ENCODE data around the gene CPTP.

The CPTP gene

DNA sequence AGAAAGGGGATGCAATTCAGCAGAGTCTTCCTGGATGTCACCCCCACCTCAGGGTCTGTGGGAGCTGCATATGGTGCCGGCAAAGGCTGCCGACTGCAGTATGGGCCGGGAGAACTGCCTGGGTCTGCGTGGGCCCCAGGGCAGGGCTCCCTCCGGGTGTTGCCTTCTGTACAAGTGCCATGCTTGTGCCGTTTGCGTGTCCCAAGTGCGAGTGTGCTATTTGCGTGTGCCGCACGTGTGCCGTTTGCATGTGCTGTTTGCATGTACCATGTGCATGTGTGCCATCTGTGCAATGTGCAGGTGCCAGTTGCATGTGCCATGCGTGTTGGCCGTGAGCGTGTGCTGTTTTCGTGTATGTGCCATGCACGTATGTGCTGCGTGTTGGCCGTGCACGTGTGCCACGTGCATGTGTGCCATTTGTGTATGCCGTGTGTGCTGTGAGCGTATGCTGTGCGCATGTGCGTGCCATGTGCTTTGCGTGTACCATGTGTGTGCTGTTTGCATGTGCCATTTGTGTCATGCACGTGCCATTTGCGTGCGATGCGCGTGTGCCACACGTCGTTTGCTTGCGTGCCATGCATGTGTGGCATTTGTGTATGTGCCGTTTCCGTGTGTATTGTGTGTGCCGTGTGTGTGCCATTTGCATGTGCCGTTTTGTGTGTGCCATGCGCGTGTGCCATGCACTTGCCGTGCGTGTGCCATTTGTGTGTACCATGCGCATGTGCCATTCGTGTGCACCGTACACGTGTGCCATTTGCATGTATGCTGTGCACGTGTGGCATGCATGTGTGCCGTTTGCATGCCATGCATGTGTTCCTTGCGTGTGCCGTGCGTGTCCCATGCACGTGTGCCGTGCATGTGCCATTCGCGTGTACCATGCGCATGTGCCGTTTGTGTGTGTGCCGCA lies 5.0 kb downstream of the CPTP start:
- H3K27ac ChIP-seq (ENCODE audit: low read depth in 2 of 2, low read length in 2 of 2) = no peak overlapping the region
- H3K27me3 ChIP-seq (ENCODE audit: control insufficient read depth in 2 of 2, insufficient read depth in 2 of 2, low read length in 2 of 2) = peaks cover 3 to 7% of the 10 kb centered on the region in 2 donors
- H3K36me3 ChIP-seq (ENCODE audit: control insufficient read depth in 2 of 2, insufficient read depth in 2 of 2, low read length in 2 of 2) = peaks cover 2 to 10% of the 10 kb centered on the region in 2 donors
- peaks cover 24 to 33% of the 10 kb centered on the region in 2 donors for H3K4me1 ChIP-seq (ENCODE audit: control insufficient read depth in 2 of 2, insufficient read depth in 2 of 2, low read length in 2 of 2)
- H3K9ac ChIP-seq (ENCODE audit: low read depth in 1 of 2, low read length in 2 of 2) = no peak overlapping the region
- no peak overlapping the region for H3K4me3 ChIP-seq (ENCODE audit: low read length in 2 of 2)
- no peaks in the 10 kb centered on the region for H3K9me3 ChIP-seq (ENCODE audit: control insufficient read depth in 2 of 2, low read length in 2 of 2)

DNA sequence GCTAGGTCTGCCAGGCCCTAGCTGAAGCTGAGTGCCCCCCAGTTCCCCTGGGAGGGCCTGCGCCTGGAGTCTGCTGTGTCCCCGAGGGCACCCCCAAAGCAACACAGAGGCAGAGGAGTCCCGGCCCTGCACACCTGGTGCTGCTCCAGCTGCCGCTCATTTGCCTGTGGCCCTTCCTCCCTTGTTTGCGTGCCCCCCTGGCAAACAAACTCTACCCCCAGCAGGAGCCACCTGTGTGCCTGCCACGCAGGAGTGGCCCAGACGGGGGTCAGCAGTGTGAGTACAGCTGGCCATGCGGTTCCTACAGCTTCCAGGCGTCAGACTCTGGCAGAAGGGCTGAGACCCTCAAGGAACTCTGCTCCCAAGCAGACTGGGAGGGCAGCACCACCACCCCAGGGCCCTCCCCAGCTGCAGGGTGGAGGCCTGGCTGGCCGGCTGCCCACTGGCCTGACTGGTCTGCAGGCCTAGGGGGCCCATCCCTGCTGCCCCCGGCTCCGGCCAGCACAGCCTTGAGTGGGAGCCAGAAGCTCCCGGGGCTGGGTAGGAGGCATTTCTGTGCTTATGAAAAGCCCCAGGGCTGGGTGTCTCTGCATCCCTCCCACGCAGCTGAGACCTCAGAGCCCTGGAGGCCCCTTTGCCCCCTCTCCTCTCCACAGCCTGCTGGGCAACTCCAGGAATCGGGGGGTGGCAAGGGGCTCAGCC lies 5.9 kb downstream of the CPTP start:
- Histone ChIP-seq H3K4me1 (ENCODE audit: control insufficient read depth in 2 of 2, insufficient read depth in 2 of 2, low read length in 2 of 2) (peaks cover 21 to 28% of the 10 kb centered on the region in 2 donors), H3K27me3 (ENCODE audit: control insufficient read depth in 2 of 2, insufficient read depth in 2 of 2, low read length in 2 of 2) (peaks cover 3 to 7% of the 10 kb centered on the region in 2 donors), H3K36me3 (ENCODE audit: control insufficient read depth in 2 of 2, insufficient read depth in 2 of 2, low read length in 2 of 2) (peaks cover 2 to 10% of the 10 kb centered on the region in 2 donors), H3K4me3 (ENCODE audit: low read length in 2 of 2) (peak overlapping the region in 1 of 2 donors; percentile 31), H3K9ac (ENCODE audit: low read depth in 1 of 2, low read length in 2 of 2) (no peak overlapping the region), H3K27ac (ENCODE audit: low read depth in 2 of 2, low read length in 2 of 2) (peak overlapping the region in 1 of 2 donors; percentile 67), H3K9me3 (ENCODE audit: control insufficient read depth in 2 of 2, low read length in 2 of 2) (no peaks in the 10 kb centered on the region)

DNA sequence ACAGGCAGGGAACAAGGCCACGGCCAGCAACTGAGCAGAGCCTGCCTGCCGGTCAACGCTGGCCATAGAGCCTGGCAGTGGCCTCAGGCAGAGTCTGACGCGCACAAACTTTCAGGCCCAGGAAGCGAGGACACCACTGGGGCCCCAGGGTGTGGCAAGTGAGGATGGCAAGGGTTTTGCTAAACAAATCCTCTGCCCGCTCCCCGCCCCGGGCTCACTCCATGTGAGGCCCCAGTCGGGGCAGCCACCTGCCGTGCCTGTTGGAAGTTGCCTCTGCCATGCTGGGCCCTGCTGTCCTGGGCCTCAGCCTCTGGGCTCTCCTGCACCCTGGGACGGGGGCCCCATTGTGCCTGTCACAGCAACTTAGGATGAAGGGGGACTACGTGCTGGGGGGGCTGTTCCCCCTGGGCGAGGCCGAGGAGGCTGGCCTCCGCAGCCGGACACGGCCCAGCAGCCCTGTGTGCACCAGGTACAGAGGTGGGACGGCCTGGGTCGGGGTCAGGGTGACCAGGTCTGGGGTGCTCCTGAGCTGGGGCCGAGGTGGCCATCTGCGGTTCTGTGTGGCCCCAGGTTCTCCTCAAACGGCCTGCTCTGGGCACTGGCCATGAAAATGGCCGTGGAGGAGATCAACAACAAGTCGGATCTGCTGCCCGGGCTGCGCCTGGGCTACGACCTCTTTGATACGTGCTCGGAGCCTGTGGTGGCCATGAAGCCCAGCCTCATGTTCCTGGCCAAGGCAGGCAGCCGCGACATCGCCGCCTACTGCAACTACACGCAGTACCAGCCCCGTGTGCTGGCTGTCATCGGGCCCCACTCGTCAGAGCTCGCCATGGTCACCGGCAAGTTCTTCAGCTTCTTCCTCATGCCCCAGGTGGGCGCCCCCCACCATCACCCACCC lies 6.7 kb downstream of the CPTP start, which contains the start of gene TAS1R3:
Gene TAS1R3, plus strand, starts transcription at position 213 of the 898 bp plus-strand sequence. Its CDS starts 66 bp downstream, at position 279.
- H3K4me3 ChIP-seq (ENCODE audit: low read length in 2 of 2) = peak within 1 kb of the TSS in 1 of 2 donors; percentile 31
- H3K27ac ChIP-seq (ENCODE audit: low read depth in 2 of 2, low read length in 2 of 2) = peak within 1 kb of the TSS in 1 of 2 donors; percentile 67
- peaks cover 13 to 20% of the 10 kb centered on the region in 2 donors for H3K4me1 ChIP-seq (ENCODE audit: control insufficient read depth in 2 of 2, insufficient read depth in 2 of 2, low read length in 2 of 2)
- peaks cover 4 to 10% of the 10 kb centered on the region in 2 donors for H3K36me3 ChIP-seq (ENCODE audit: control insufficient read depth in 2 of 2, insufficient read depth in 2 of 2, low read length in 2 of 2)
- H3K9ac ChIP-seq (ENCODE audit: low read depth in 1 of 2, low read length in 2 of 2) = no peak within 1 kb of the TSS
- peaks cover 3 to 7% of the 10 kb centered on the region in 2 donors for H3K27me3 ChIP-seq (ENCODE audit: control insufficient read depth in 2 of 2, insufficient read depth in 2 of 2, low read length in 2 of 2)
- no peaks in the 10 kb centered on the region for H3K9me3 ChIP-seq (ENCODE audit: control insufficient read depth in 2 of 2, low read length in 2 of 2)

DNA sequence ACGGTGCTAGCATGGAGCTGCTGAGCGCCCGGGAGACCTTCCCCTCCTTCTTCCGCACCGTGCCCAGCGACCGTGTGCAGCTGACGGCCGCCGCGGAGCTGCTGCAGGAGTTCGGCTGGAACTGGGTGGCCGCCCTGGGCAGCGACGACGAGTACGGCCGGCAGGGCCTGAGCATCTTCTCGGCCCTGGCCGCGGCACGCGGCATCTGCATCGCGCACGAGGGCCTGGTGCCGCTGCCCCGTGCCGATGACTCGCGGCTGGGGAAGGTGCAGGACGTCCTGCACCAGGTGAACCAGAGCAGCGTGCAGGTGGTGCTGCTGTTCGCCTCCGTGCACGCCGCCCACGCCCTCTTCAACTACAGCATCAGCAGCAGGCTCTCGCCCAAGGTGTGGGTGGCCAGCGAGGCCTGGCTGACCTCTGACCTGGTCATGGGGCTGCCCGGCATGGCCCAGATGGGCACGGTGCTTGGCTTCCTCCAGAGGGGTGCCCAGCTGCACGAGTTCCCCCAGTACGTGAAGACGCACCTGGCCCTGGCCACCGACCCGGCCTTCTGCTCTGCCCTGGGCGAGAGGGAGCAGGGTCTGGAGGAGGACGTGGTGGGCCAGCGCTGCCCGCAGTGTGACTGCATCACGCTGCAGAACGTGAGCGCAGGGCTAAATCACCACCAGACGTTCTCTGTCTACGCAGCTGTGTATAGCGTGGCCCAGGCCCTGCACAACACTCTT lies 7.6 kb downstream of the CPTP start:
- H3K9ac ChIP-seq (ENCODE audit: low read depth in 1 of 2, low read length in 2 of 2) = no peak overlapping the region
- H3K27ac ChIP-seq (ENCODE audit: low read depth in 2 of 2, low read length in 2 of 2) = no peak overlapping the region
- no peaks in the 10 kb centered on the region for H3K9me3 ChIP-seq (ENCODE audit: control insufficient read depth in 2 of 2, low read length in 2 of 2)
- no peak overlapping the region for H3K4me3 ChIP-seq (ENCODE audit: low read length in 2 of 2)
- H3K4me1 ChIP-seq (ENCODE audit: control insufficient read depth in 2 of 2, insufficient read depth in 2 of 2, low read length in 2 of 2) = peaks cover 10 to 20% of the 10 kb centered on the region in 2 donors
- H3K36me3 ChIP-seq (ENCODE audit: control insufficient read depth in 2 of 2, insufficient read depth in 2 of 2, low read length in 2 of 2) = peaks cover 2 to 6% of the 10 kb centered on the region in 2 donors
- peaks cover 3 to 7% of the 10 kb centered on the region in 2 donors for H3K27me3 ChIP-seq (ENCODE audit: control insufficient read depth in 2 of 2, insufficient read depth in 2 of 2, low read length in 2 of 2)

DNA sequence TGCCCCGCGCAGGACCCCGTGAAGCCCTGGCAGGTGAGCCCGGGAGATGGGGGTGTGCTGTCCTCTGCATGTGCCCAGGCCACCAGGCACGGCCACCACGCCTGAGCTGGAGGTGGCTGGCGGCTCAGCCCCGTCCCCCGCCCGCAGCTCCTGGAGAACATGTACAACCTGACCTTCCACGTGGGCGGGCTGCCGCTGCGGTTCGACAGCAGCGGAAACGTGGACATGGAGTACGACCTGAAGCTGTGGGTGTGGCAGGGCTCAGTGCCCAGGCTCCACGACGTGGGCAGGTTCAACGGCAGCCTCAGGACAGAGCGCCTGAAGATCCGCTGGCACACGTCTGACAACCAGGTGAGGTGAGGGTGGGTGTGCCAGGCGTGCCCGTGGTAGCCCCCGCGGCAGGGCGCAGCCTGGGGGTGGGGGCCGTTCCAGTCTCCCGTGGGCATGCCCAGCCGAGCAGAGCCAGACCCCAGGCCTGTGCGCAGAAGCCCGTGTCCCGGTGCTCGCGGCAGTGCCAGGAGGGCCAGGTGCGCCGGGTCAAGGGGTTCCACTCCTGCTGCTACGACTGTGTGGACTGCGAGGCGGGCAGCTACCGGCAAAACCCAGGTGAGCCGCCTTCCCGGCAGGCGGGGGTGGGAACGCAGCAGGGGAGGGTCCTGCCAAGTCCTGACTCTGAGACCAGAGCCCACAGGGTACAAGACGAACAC lies 8.3 kb downstream of the CPTP start:
- peaks cover 0 to 2% of the 10 kb centered on the region in 2 donors for H3K36me3 ChIP-seq (ENCODE audit: control insufficient read depth in 2 of 2, insufficient read depth in 2 of 2, low read length in 2 of 2)
- peaks cover 10 to 20% of the 10 kb centered on the region in 2 donors for H3K4me1 ChIP-seq (ENCODE audit: control insufficient read depth in 2 of 2, insufficient read depth in 2 of 2, low read length in 2 of 2)
- H3K27me3 ChIP-seq (ENCODE audit: control insufficient read depth in 2 of 2, insufficient read depth in 2 of 2, low read length in 2 of 2) = peaks cover 3 to 7% of the 10 kb centered on the region in 2 donors
- H3K9ac ChIP-seq (ENCODE audit: low read depth in 1 of 2, low read length in 2 of 2) = no peak overlapping the region
- no peak overlapping the region for H3K4me3 ChIP-seq (ENCODE audit: low read length in 2 of 2)
- H3K27ac ChIP-seq (ENCODE audit: low read depth in 2 of 2, low read length in 2 of 2) = no peak overlapping the region
- no peaks in the 10 kb centered on the region for H3K9me3 ChIP-seq (ENCODE audit: control insufficient read depth in 2 of 2, low read length in 2 of 2)

DNA sequence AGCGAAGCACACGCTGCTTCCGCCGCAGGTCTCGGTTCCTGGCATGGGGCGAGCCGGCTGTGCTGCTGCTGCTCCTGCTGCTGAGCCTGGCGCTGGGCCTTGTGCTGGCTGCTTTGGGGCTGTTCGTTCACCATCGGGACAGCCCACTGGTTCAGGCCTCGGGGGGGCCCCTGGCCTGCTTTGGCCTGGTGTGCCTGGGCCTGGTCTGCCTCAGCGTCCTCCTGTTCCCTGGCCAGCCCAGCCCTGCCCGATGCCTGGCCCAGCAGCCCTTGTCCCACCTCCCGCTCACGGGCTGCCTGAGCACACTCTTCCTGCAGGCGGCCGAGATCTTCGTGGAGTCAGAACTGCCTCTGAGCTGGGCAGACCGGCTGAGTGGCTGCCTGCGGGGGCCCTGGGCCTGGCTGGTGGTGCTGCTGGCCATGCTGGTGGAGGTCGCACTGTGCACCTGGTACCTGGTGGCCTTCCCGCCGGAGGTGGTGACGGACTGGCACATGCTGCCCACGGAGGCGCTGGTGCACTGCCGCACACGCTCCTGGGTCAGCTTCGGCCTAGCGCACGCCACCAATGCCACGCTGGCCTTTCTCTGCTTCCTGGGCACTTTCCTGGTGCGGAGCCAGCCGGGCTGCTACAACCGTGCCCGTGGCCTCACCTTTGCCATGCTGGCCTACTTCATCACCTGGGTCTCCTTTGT lies 9.1 kb downstream of the CPTP start:
- no peaks in the 10 kb centered on the region for H3K9me3 ChIP-seq (ENCODE audit: control insufficient read depth in 2 of 2, low read length in 2 of 2)
- no peak overlapping the region for H3K9ac ChIP-seq (ENCODE audit: low read depth in 1 of 2, low read length in 2 of 2)
- no peak overlapping the region for H3K4me3 ChIP-seq (ENCODE audit: low read length in 2 of 2)
- H3K27me3 ChIP-seq (ENCODE audit: control insufficient read depth in 2 of 2, insufficient read depth in 2 of 2, low read length in 2 of 2) = peaks cover 3 to 7% of the 10 kb centered on the region in 2 donors
- H3K27ac ChIP-seq (ENCODE audit: low read depth in 2 of 2, low read length in 2 of 2) = no peak overlapping the region
- H3K4me1 ChIP-seq (ENCODE audit: control insufficient read depth in 2 of 2, insufficient read depth in 2 of 2, low read length in 2 of 2) = peaks cover 10 to 20% of the 10 kb centered on the region in 2 donors
- peaks cover 3 to 5% of the 10 kb centered on the region in 2 donors for H3K36me3 ChIP-seq (ENCODE audit: control insufficient read depth in 2 of 2, insufficient read depth in 2 of 2, low read length in 2 of 2)

DNA sequence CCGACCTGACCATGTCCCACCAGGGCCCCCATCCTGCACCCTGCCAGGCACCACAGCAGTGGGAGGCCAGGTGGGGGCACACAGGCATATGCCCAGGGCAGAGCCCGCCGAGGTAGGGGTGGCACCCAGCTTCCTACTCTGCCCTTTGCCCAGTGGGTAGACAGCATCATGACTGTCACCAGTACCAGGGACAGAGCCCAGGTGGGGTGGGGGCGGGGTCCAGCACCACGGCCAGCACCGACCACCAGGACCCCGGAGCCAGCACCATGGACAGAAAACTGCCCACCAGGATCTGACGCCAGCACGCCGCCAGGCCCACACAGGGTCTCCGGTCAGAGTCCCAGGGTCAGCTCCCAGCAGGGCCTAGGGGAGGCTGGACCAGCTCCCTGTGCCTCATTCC lies 10.2 kb downstream of the CPTP start:
- H3K4me1 ChIP-seq (ENCODE audit: control insufficient read depth in 2 of 2, insufficient read depth in 2 of 2, low read length in 2 of 2) = peaks cover 10 to 20% of the 10 kb centered on the region in 2 donors
- H3K27ac ChIP-seq (ENCODE audit: low read depth in 2 of 2, low read length in 2 of 2) = no peak overlapping the region
- no peak overlapping the region for H3K9ac ChIP-seq (ENCODE audit: low read depth in 1 of 2, low read length in 2 of 2)
- H3K36me3 ChIP-seq (ENCODE audit: control insufficient read depth in 2 of 2, insufficient read depth in 2 of 2, low read length in 2 of 2) = peaks cover 5 to 10% of the 10 kb centered on the region in 2 donors
- H3K4me3 ChIP-seq (ENCODE audit: low read length in 2 of 2) = no peak overlapping the region
- H3K9me3 ChIP-seq (ENCODE audit: control insufficient read depth in 2 of 2, low read length in 2 of 2) = no peaks in the 10 kb centered on the region
- H3K27me3 ChIP-seq (ENCODE audit: control insufficient read depth in 2 of 2, insufficient read depth in 2 of 2, low read length in 2 of 2) = peaks cover 3 to 7% of the 10 kb centered on the region in 2 donors

DNA sequence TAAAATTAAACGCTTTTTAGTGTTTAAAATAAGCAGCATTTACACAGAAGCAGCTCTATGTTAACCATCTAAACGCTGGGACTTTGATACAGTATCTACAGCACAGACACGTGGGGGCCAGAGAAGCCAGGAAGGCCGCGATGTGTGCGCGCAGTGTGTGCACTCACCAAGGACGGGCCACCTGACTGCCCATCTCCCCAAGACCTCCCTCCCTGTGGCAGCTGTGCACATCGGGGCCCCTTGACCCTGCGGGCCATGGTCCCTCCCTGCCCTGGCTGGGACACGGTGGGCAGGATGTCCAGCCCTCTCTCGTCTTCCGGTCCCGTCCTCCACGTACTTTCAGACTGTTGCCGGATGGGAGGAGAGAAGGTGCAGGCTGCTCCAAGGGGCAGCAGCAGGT lies 10.7 kb downstream of the CPTP start:
- Histone ChIP-seq H3K36me3 (ENCODE audit: control insufficient read depth in 2 of 2, insufficient read depth in 2 of 2, low read length in 2 of 2) (peaks cover 5 to 10% of the 10 kb centered on the region in 2 donors), H3K4me1 (ENCODE audit: control insufficient read depth in 2 of 2, insufficient read depth in 2 of 2, low read length in 2 of 2) (peaks cover 10 to 20% of the 10 kb centered on the region in 2 donors), H3K4me3 (ENCODE audit: low read length in 2 of 2) (no peak overlapping the region), H3K27ac (ENCODE audit: low read depth in 2 of 2, low read length in 2 of 2) (no peak overlapping the region), H3K9ac (ENCODE audit: low read depth in 1 of 2, low read length in 2 of 2) (no peak overlapping the region), H3K9me3 (ENCODE audit: control insufficient read depth in 2 of 2, low read length in 2 of 2) (no peaks in the 10 kb centered on the region), H3K27me3 (ENCODE audit: control insufficient read depth in 2 of 2, insufficient read depth in 2 of 2, low read length in 2 of 2) (peaks cover 3 to 7% of the 10 kb centered on the region in 2 donors)

All from mucosa of rectum (tissue), 2 donors.